Upper lobe of left lung (tissue), 6 donors: ENCODE measurements around the gene DLK2. TPM values are rescaled to one million over a fixed set of nuclear protein-coding genes. Genes with fewer than 3 reads are reported as not detected.

Experiments used
- ATAC-seq, 2 donors: fragments of 200-7000 bp; cut with Tn5 transposase; one replicate each; pipeline ENCODE4 v1.9.1; 2022; ENCODE audit warnings: mild to moderate bottlenecking in 2 of 2, moderate library complexity in 2 of 2; ENCODE audit not compliant: low FRiP score in 2 of 2
- DNase-seq, 2 donors: peaks; one replicate each; pipeline ENCODE4 v3.0.0-alpha.2; 2019 to 2020
- H3K27ac ChIP-seq, 4 donors: fragments of 200-600 bp; sonication (generic); one replicate each; pipeline ENCODE4 v1.5.1; 2016 to 2019
- H3K27me3 ChIP-seq, 4 donors: fragments of 200-600 bp; sonication (generic); one replicate each; pipeline ENCODE4 v1.5.1; 2017 to 2019
- H3K36me3 ChIP-seq, 4 donors: fragments of 200-600 bp; sonication (generic); one replicate each; pipeline ENCODE4 v1.5.1; 2016 to 2019
- H3K4me1 ChIP-seq, 4 donors: fragments of 200-600 bp; sonication (generic); one replicate each; pipeline ENCODE4 v1.5.1; 2018 to 2019
- H3K4me3 ChIP-seq, 4 donors: fragments of 200-600 bp; sonication (generic); one replicate each; pipeline ENCODE4 v1.5.1; 2017 to 2019; ENCODE audit warnings: mild to moderate bottlenecking in 2 of 4, moderate library complexity in 1 of 4
- H3K9me3 ChIP-seq, 4 donors: fragments of 200-600 bp; sonication (generic); one replicate each; pipeline ENCODE4 v1.5.1; 2018 to 2019
- EP300 ChIP-seq, 4 donors: sonication (generic); formaldehyde crosslinking; IDR thresholded peaks; one replicate each; pipeline ENCODE4 v1.5.1; 2017; ENCODE audit warnings: antibody characterized with exemption in 4 of 4, control low read depth in 2 of 4
- POLR2A ChIP-seq, 4 donors: fragments of 450-650 bp; IDR thresholded peaks; one replicate each; pipeline ENCODE4 v1.5.1; 2016 to 2017; ENCODE audit warnings: antibody characterized with exemption in 4 of 4, mild to moderate bottlenecking in 2 of 4
- POLR2AphosphoS5 ChIP-seq, 2 donors: sonication (generic); formaldehyde crosslinking; IDR thresholded peaks; one replicate each; pipeline ENCODE4 v1.5.1; 2017; ENCODE audit warnings: antibody characterized with exemption in 2 of 2
- WGBS, 2 donors: methylation state at CpG; one replicate each; pipeline ENCODE4 v1.1.5; 2017 to 2018; 5-methylcytosine and 5-hydroxymethylcytosine counted together
- total RNA-seq, 6 donors: library from RNA; depleted of rRNA in 4 of 6; stranded (reverse); fragments of >200 nt in 4 of 6; gene quantifications; one replicate each; pipeline versions ENCODE4 v1.1.0 to v1.2.1, GENCODE V29; 2016 to 2021
- TF ChIP-seq, protein P1 (sequence below), 6 experiments: fragments of 450-650 bp in 4 of 6; fragments of 200-600 bp in 2 of 6; sonication (generic) in 2 of 6; IDR thresholded peaks; one replicate each; pipeline ENCODE4 v1.5.1; 2016 to 2019; ENCODE audit warnings: antibody characterized with exemption in 6 of 6
- donor health status: DM: no; HTN: no; CAD: no; lungs with moderate emphysema.
- donor health status: DM: no; HTN: yes; CAD: no; lungs with severe emphysema.

Gene DLK2
- total RNA-seq, 6 donors from 2014 or later, result 0.34 to 2.4 (median 1.2) TPM; not detected in 2

DNA sequence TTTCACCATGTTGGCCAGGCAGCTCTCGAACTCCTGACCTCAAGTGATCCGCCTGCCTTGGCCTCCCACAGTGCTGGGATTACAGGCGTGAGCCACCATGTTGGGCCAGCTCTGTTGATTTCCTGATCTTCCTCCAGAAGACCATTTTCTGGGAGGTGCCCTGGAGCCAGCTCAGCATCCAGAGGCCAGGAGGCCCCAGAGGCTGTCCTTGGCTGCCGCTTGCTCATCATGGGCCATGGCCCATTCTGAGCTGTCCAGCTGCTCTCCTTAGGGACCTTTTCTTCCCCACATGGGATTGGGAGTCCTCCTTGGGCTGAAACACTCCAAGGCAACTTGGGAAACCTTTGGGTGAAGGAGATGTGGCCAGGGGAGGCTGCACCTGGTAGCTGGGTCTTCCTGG lies 39.4 kb upstream of the DLK2 start:
- H3K4me1 ChIP-seq, result peaks cover 46 to 50% (median 48%) of the 10 kb centered on the region in 4 donors
- H3K36me3 ChIP-seq, result peaks cover 9 to 26% (median 17%) of the 10 kb centered on the region in 4 donors
- ATAC-seq, result no peak
- peak overlapping the region in 1 of 4 donors; percentile 56 for H3K27ac ChIP-seq
- H3K4me3 ChIP-seq, result no peak overlapping the region
- DNase-seq, result no peak
- H3K27me3 ChIP-seq, result no peaks in the 10 kb centered on the region
- WGBS, 2 donors, result 98 to 100% methylated on average over 4 of the region's 4 CpGs
- TF ChIP-seq EP300 (IDR thresholded peaks at IDR 0.05) (no peak), POLR2AphosphoS5 (IDR thresholded peaks at IDR 0.05) (no peak), POLR2A (IDR thresholded peaks at IDR 0.05) (no peak)
- TF ChIP-seq, protein P1, sequence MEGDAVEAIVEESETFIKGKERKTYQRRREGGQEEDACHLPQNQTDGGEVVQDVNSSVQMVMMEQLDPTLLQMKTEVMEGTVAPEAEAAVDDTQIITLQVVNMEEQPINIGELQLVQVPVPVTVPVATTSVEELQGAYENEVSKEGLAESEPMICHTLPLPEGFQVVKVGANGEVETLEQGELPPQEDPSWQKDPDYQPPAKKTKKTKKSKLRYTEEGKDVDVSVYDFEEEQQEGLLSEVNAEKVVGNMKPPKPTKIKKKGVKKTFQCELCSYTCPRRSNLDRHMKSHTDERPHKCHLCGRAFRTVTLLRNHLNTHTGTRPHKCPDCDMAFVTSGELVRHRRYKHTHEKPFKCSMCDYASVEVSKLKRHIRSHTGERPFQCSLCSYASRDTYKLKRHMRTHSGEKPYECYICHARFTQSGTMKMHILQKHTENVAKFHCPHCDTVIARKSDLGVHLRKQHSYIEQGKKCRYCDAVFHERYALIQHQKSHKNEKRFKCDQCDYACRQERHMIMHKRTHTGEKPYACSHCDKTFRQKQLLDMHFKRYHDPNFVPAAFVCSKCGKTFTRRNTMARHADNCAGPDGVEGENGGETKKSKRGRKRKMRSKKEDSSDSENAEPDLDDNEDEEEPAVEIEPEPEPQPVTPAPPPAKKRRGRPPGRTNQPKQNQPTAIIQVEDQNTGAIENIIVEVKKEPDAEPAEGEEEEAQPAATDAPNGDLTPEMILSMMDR (IDR thresholded peaks at IDR 0.05), result no peak
- no peaks in the 10 kb centered on the region for H3K9me3 ChIP-seq

DNA sequence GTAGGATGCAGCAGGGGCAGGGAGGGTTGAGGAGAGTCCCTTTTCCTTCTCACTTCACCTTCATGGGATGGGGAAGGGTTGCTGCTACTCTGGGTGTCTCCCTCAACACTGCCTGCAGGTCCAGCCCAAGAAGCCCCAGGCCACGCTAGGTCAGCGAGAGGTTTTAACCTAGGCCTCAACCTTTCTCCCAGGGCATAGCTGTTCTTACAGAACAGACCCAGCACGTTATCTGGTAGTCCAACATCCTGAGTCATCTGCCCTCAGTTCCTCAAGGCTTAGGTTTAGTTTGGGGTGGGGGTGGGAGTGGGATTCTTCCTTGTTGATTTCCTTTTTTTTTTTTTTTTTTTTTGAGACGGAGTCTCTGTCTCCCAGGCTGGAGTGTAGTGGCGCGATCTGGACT lies 39.0 kb upstream of the DLK2 start:
- Histone ChIP-seq H3K27ac (no peak overlapping the region), H3K27me3 (no peaks in the 10 kb centered on the region), H3K4me1 (peaks cover 45 to 48% (median 46%) of the 10 kb centered on the region in 4 donors), H3K4me3 (no peak overlapping the region), H3K9me3 (no peaks in the 10 kb centered on the region), H3K36me3 (peaks cover 5 to 23% (median 15%) of the 10 kb centered on the region in 4 donors)
- 89% methylated on average over 6 of the region's 6 CpGs for WGBS, 2 donors
- no peak for DNase-seq
- TF ChIP-seq EP300 (IDR thresholded peaks at IDR 0.05) (no peak), POLR2A (IDR thresholded peaks at IDR 0.05) (no peak), POLR2AphosphoS5 (IDR thresholded peaks at IDR 0.05) (no peak)
- TF ChIP-seq, protein P1 (IDR thresholded peaks at IDR 0.05), result no peak
- ATAC-seq, result no peak

DNA sequence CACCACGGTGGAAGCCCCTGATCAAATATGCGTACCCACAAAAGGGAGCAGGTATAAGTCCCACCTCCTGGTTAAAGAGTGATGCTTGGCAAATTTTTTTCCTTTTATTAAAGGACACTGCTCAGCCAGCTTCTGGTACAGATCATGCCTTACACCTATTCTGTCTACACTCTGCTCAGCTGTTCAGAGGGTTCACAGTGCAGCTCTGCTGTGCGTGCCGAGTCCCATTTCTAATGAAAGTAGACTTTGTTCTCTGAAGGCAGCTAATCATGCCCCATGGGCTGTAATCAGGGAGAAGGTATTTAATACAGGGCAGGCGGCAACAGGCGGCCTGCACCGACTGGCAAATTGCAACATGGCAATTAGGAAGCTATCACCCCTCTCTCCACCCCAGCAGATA lies 38.5 kb upstream of the DLK2 start:
- 91 to 96% methylated on average over 7 of the region's 7 CpGs for WGBS, 2 donors
- Histone ChIP-seq H3K9me3 (no peaks in the 10 kb centered on the region), H3K4me1 (peaks cover 40 to 44% (median 42%) of the 10 kb centered on the region in 4 donors), H3K27ac (no peak overlapping the region), H3K36me3 (peaks cover 3 to 18% (median 10%) of the 10 kb centered on the region in 4 donors), H3K27me3 (no peaks in the 10 kb centered on the region), H3K4me3 (no peak overlapping the region)
- DNase-seq, result no peak
- ATAC-seq, result no peak
- TF ChIP-seq EP300 (IDR thresholded peaks at IDR 0.05) (no peak), POLR2A (IDR thresholded peaks at IDR 0.05) (no peak), POLR2AphosphoS5 (IDR thresholded peaks at IDR 0.05) (no peak)
- TF ChIP-seq, protein P1 (IDR thresholded peaks at IDR 0.05), result no peak

DNA sequence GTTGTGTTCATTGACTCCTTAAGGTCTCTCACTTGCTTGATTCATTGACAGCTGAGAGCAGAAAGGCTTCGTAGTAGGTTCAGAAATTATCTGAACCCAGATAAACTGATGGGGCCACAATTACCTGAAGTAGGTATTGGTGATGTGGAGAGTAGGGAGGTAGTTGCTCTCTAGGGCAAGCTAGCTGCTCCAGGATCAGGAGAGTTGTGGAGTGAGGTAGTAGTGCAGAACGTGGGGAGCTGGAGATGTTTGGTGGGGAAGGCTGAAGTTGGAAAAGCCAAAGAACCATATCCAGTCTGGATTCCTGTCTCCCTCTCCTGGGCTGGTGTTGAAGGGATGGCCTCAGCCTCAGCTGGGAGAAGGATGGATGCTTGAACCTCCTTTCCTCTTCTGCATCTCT lies 37.9 kb upstream of the DLK2 start:
- no peak overlapping the region for H3K4me3 ChIP-seq
- no peaks in the 10 kb centered on the region for H3K9me3 ChIP-seq
- TF ChIP-seq, protein P1 (IDR thresholded peaks at IDR 0.05), result no peak
- no peak for TF ChIP-seq POLR2AphosphoS5 (IDR thresholded peaks at IDR 0.05)
- TF ChIP-seq POLR2A (IDR thresholded peaks at IDR 0.05), result no peak
- H3K27me3 ChIP-seq, result no peaks in the 10 kb centered on the region
- H3K4me1 ChIP-seq, result peaks cover 38 to 42% (median 40%) of the 10 kb centered on the region in 4 donors
- H3K27ac ChIP-seq, result peak overlapping the region in 1 of 4 donors; percentile 15
- 92 to 96% methylated on average over 2 of the region's 2 CpGs for WGBS, 2 donors
- H3K36me3 ChIP-seq, result peaks cover 0 to 12% (median 7%) of the 10 kb centered on the region in 4 donors
- no peak for DNase-seq
- ATAC-seq, result no peak

DNA sequence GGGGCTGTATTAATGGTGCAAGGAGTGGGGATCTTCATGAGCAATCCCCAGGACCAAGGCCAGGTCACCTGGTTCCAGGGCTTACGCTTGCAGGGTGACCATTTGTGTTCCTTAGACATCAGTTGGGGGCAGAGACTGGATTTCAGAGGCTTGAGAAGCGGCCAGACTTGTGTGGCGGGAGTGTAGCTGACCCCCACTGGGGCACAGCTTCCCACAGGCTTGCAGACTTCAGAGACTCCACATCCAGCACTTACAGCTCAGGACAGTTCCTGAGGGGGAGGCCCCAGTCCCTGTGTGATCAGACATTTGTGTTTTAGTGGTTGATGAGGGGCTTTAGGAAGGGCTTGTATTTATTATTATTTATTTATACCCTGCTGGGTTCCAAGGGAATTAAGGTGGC lies 37.3 kb upstream of the DLK2 start:
- Histone ChIP-seq H3K27me3 (no peaks in the 10 kb centered on the region), H3K9me3 (no peaks in the 10 kb centered on the region), H3K4me3 (no peak overlapping the region), H3K4me1 (peaks cover 38 to 42% (median 40%) of the 10 kb centered on the region in 4 donors), H3K27ac (peak overlapping the region in 3 of 4 donors; percentile 15 to 45 (median 32)), H3K36me3 (peaks cover 0 to 6% (median 3%) of the 10 kb centered on the region in 4 donors)
- DNase-seq, result no peak
- TF ChIP-seq POLR2A (IDR thresholded peaks at IDR 0.05) (no peak), EP300 (IDR thresholded peaks at IDR 0.05) (no peak), POLR2AphosphoS5 (IDR thresholded peaks at IDR 0.05) (no peak)
- TF ChIP-seq, protein P1 (IDR thresholded peaks at IDR 0.05), result no peak
- WGBS, 2 donors, result 63% methylated on average over 3 of the region's 3 CpGs; no CpG with 5 or more reads in 1 of the 2 donors
- peak; percentile 3 to 24 for ATAC-seq
